Liver (tissue), 9 donors: ENCODE data around the gene RAC2. TPM values are rescaled to one million over a fixed set of nuclear protein-coding genes. Genes with fewer than 3 reads are reported as not detected.

Experiments used
- DNase-seq: peaks from one replicate; pipeline ENCODE4 v3.0.0-alpha.2; 2017; ENCODE audit warnings: low spot score
- H3K27ac ChIP-seq, 2 donors: one replicate each; pipeline ENCODE4 v1.7.0; 2013; ENCODE audit warnings: inconsistent platforms in 2 of 2, low read length in 2 of 2, control low read depth in 1 of 2, low read depth in 1 of 2, mild to moderate bottlenecking in 1 of 2
- H3K27me3 ChIP-seq, 4 donors: one replicate each; pipeline versions ENCODE4 v1.6.1 to v1.7.0; 2013; ENCODE audit warnings: low read length in 3 of 4, inconsistent platforms in 1 of 4, mild to moderate bottlenecking in 1 of 4, moderate library complexity in 1 of 4; ENCODE audit not compliant: control insufficient read depth in 4 of 4, insufficient read depth in 4 of 4
- H3K36me3 ChIP-seq, 4 donors: one replicate each; pipeline versions ENCODE4 v1.6.1 to v1.7.0; 2013; ENCODE audit warnings: low read length in 3 of 4, mild to moderate bottlenecking in 3 of 4, low read depth in 1 of 4, moderate library complexity in 1 of 4; ENCODE audit not compliant: control insufficient read depth in 4 of 4, insufficient read depth in 3 of 4
- H3K4me1 ChIP-seq, 4 donors: one replicate each; pipeline versions ENCODE4 v1.6.1 to v1.7.0; 2013; ENCODE audit warnings: low read length in 3 of 4, mild to moderate bottlenecking in 3 of 4, moderate library complexity in 1 of 4; ENCODE audit not compliant: control insufficient read depth in 4 of 4, insufficient read depth in 4 of 4
- H3K4me3 ChIP-seq, 3 donors: one replicate each; pipeline versions ENCODE4 v1.6.1 to v1.7.0; 2013; ENCODE audit warnings: low read length in 3 of 3, control low read depth in 1 of 3, low read depth in 1 of 3, mild to moderate bottlenecking in 1 of 3
- H3K9ac ChIP-seq, 2 donors: one replicate each; pipeline ENCODE4 v1.7.0; 2013; ENCODE audit warnings: low read length in 2 of 2, mild to moderate bottlenecking in 2 of 2, moderate library complexity in 2 of 2, control low read depth in 1 of 2, low read depth in 1 of 2
- H3K9me3 ChIP-seq, 4 donors: one replicate each; pipeline versions ENCODE4 v1.6.1 to v1.7.0; 2013; ENCODE audit warnings: low read length in 3 of 4; ENCODE audit not compliant: control insufficient read depth in 4 of 4
- ATF3 ChIP-seq: IDR thresholded peaks from 2 replicates; pipeline ENCODE4 v1.6.1; 2016; ENCODE audit warnings: antibody characterized with exemption
- CTCF ChIP-seq: fragments of 150-350 bp; IDR thresholded peaks from 2 replicates; pipeline ENCODE4 v1.5.1; 2017; ENCODE audit warnings: improper control_type of control experiment, low read depth, low read length; ENCODE audit not compliant: missing input control
- EGR1 ChIP-seq, 2 donors: IDR thresholded peaks; 2 replicates each; pipeline ENCODE4 v1.6.1; 2016 to 2018; ENCODE audit warnings: antibody characterized with exemption in 2 of 2, low read depth in 2 of 2
- FOXA1 ChIP-seq: IDR thresholded peaks from 2 replicates; pipeline ENCODE4 v1.6.1; 2016; ENCODE audit warnings: antibody characterized with exemption
- FOXA2 ChIP-seq: IDR thresholded peaks from 2 replicates; pipeline ENCODE4 v1.6.1; 2016; ENCODE audit warnings: antibody characterized with exemption
- GABPA ChIP-seq, 2 donors: IDR thresholded peaks in 1 of 2; conservative IDR thresholded peaks in 1 of 2; 2 replicates each; pipeline ENCODE4 v1.6.1; 2016; ENCODE audit warnings: antibody characterized with exemption in 2 of 2, mild to moderate bottlenecking in 1 of 2, moderate library complexity in 1 of 2
- HNF4A ChIP-seq, 2 donors: conservative IDR thresholded peaks; 2 replicates each; pipeline ENCODE4 v1.6.1; 2016; ENCODE audit warnings: antibody characterized with exemption in 2 of 2, mild to moderate bottlenecking in 2 of 2
- HNF4G ChIP-seq: IDR thresholded peaks from 2 replicates; pipeline ENCODE4 v1.6.1; 2016; ENCODE audit warnings: antibody characterized with exemption
- JUND ChIP-seq, 2 donors: IDR thresholded peaks; 2 replicates each; pipeline ENCODE4 v1.6.1; 2016; ENCODE audit warnings: antibody characterized with exemption in 2 of 2
- MAX ChIP-seq: IDR thresholded peaks from 2 replicates; pipeline ENCODE4 v1.6.1; 2016; ENCODE audit warnings: antibody characterized with exemption
- NR2F2 ChIP-seq: IDR thresholded peaks from 2 replicates; pipeline ENCODE4 v1.6.1; 2016; ENCODE audit warnings: antibody characterized with exemption
- RAD21 ChIP-seq, 2 donors: IDR thresholded peaks; 2 replicates each; pipeline ENCODE4 v1.6.1; 2016; ENCODE audit warnings: antibody characterized with exemption in 2 of 2, mild to moderate bottlenecking in 2 of 2
- REST ChIP-seq: IDR thresholded peaks from 2 replicates; pipeline ENCODE4 v1.6.1; 2016; ENCODE audit warnings: antibody characterized with exemption, mild to moderate bottlenecking
- RXRA ChIP-seq, 2 donors: IDR thresholded peaks; 2 replicates each; pipeline ENCODE4 v1.6.1; 2017 to 2018; ENCODE audit warnings: antibody characterized with exemption in 2 of 2, mild to moderate bottlenecking in 1 of 2
- SP1 ChIP-seq: IDR thresholded peaks from 2 replicates; pipeline ENCODE4 v1.6.1; 2018; ENCODE audit warnings: antibody characterized with exemption, mild to moderate bottlenecking
- TAF1 ChIP-seq: conservative IDR thresholded peaks from 2 replicates; pipeline ENCODE4 v1.6.1; 2016; ENCODE audit warnings: antibody characterized with exemption, mild to moderate bottlenecking
- YY1 ChIP-seq: IDR thresholded peaks from 2 replicates; pipeline ENCODE4 v1.6.1; 2016; ENCODE audit warnings: antibody characterized with exemption, mild to moderate bottlenecking
- ZBTB33 ChIP-seq: IDR thresholded peaks from 2 replicates; pipeline ENCODE4 v1.6.1; 2016; ENCODE audit warnings: antibody characterized with exemption
- WGBS: extraction: QIAGEN DNeasy Blood & Tissue Kit; methylation state at CpG from one replicate; pipeline ENCODE4 v1.1.7; 2013; 5-methylcytosine and 5-hydroxymethylcytosine counted together
- polyA plus RNA-seq, 2 donors: library from polyadenylated mRNA; stranded (reverse) in 1 of 2; unstranded in 1 of 2; fragments of 200-250 nt in 1 of 2; fragments of >200 nt in 1 of 2; fragmentation: Nextera tagmentation in 1 of 2; extraction: Ambion mirVana in 1 of 2; gene quantifications; one replicate each; pipeline versions ENCODE4 v1.2.1 to v1.2.3, GENCODE V29; 2013 to 2015
- total RNA-seq, 2 donors: library from RNA; depleted of rRNA; stranded (reverse); fragments of >200 nt; gene quantifications; one replicate each; pipeline ENCODE4 v1.2.3, GENCODE V29; 2014
- donor health status: healthy.
- donor health status: healthy.
- donor health status: healthy.
- donor health status: healthy.
- donor health status: healthy.

RAC2 gene
- total and polyA plus RNA-seq, 4 donors, result 4.0 to 15.0 (median 7.4) TPM

- Histone ChIP-seq H3K36me3 (no peaks in the 10 kb centered on the region), H3K27ac (no peak overlapping the region), H3K4me1 (no peaks in the 10 kb centered on the region), H3K4me3 (no peak overlapping the region), H3K27me3 (no peaks in the 10 kb centered on the region), H3K9ac (no peak overlapping the region), H3K9me3 (no peaks in the 10 kb centered on the region)
- no peak for DNase-seq
- TF ChIP-seq SP1 (no peak), FOXA2 (no peak), ATF3 (no peak), HNF4A (conservative IDR thresholded peaks at IDR 0.05) (no peak), RAD21 (IDR thresholded peaks at IDR 0.05) (no peak), MAX (no peak), CTCF (no peak), GABPA (IDR thresholded peaks at IDR 0.05 in 1 of 2, conservative IDR thresholded peaks at IDR 0.05 in 1 of 2) (no peak), ZBTB33 (no peak), EGR1 (IDR thresholded peaks at IDR 0.05; ENCODE audit: low read depth in 2 of 2) (no peak), YY1 (no peak), TAF1 (no peak), NR2F2 (no peak), HNF4G (no peak), RXRA (IDR thresholded peaks at IDR 0.05) (no peak)
- 86% methylated on average over 11 of the region's 11 CpGs for WGBS
Observed at GRCh38 chr22:37277384-37277783, 33.3 kb upstream of the RAC2 start.

GRCh38 chr22:37276776-37277175 lies 32.7 kb upstream of the RAC2 start:
- Histone ChIP-seq H3K4me1 (no peaks in the 10 kb centered on the region), H3K36me3 (no peaks in the 10 kb centered on the region), H3K9me3 (no peaks in the 10 kb centered on the region), H3K4me3 (no peak overlapping the region), H3K27me3 (no peaks in the 10 kb centered on the region), H3K9ac (no peak overlapping the region), H3K27ac (no peak overlapping the region)
- DNase-seq, result no peak
- no peak for TF ChIP-seq JUND (IDR thresholded peaks at IDR 0.05)
- TF ChIP-seq HNF4G, result no peak
- TF ChIP-seq GABPA (IDR thresholded peaks at IDR 0.05 in 1 of 2, conservative IDR thresholded peaks at IDR 0.05 in 1 of 2), result no peak
- no peak for TF ChIP-seq RAD21 (IDR thresholded peaks at IDR 0.05)
- no peak for TF ChIP-seq YY1
- no peak for TF ChIP-seq REST
- TF ChIP-seq FOXA2, result no peak
- TF ChIP-seq NR2F2, result no peak
- TF ChIP-seq ZBTB33, result no peak
- TF ChIP-seq FOXA1, result no peak
- TF ChIP-seq MAX, result no peak
- no peak for TF ChIP-seq SP1
- no peak for TF ChIP-seq TAF1
- no peak for TF ChIP-seq CTCF
- TF ChIP-seq RXRA (IDR thresholded peaks at IDR 0.05), result no peak
- no peak for TF ChIP-seq ATF3
- TF ChIP-seq EGR1 (IDR thresholded peaks at IDR 0.05; ENCODE audit: low read depth in 2 of 2), result no peak
- no peak for TF ChIP-seq HNF4A (conservative IDR thresholded peaks at IDR 0.05)
- WGBS, result 80% methylated on average over 2 of the region's 2 CpGs
